RWPE2 (cell line): ENCODE data around the gene TSHZ3.

ENCODE experiments used
- ATAC-seq: fragments of 200-7000 bp; cut with Tn5 transposase; 3 replicates; pipeline ENCODE4 v1.9.1; 2021; ENCODE audit warnings: low read depth
- DNase-seq: peaks from one replicate; pipeline ENCODE4 v3.0.0-alpha.2; 2020; ENCODE audit warnings: low spot score
- H3K27ac ChIP-seq: fragments of 450-650 bp; 2 replicates; pipeline ENCODE4 v1.5.1; 2017; ENCODE audit warnings: mild to moderate bottlenecking; ENCODE audit not compliant: poor library complexity, severe bottlenecking
- H3K27me3 ChIP-seq: fragments of 250-450 bp; sonication (Bioruptor Pico); 2 replicates; pipeline ENCODE4 v1.5.1; 2021; ENCODE audit warnings: mild to moderate bottlenecking, moderate library complexity; ENCODE audit not compliant: insufficient read depth, poor library complexity, severe bottlenecking
- H3K36me3 ChIP-seq: fragments of 250-450 bp; sonication (Bioruptor Pico); 2 replicates; pipeline ENCODE4 v1.5.1; 2020; ENCODE audit warnings: low read depth, mild to moderate bottlenecking, moderate library complexity
- H3K4me1 ChIP-seq: fragments of 250-450 bp; sonication (Bioruptor Pico); 2 replicates; pipeline ENCODE4 v1.5.1; 2021; ENCODE audit warnings: mild to moderate bottlenecking, moderate library complexity; ENCODE audit not compliant: insufficient read depth, poor library complexity, severe bottlenecking
- H3K4me3 ChIP-seq: fragments of 250-450 bp; sonication (Bioruptor Pico); 2 replicates; pipeline ENCODE4 v1.5.1; 2021; ENCODE audit warnings: mild to moderate bottlenecking, moderate library complexity; ENCODE audit not compliant: severe bottlenecking
- H3K9me3 ChIP-seq: fragments of 250-450 bp; sonication (Bioruptor Pico); 2 replicates; pipeline ENCODE4 v1.5.1; 2021; ENCODE audit warnings: mild to moderate bottlenecking, moderate library complexity; ENCODE audit not compliant: severe bottlenecking
- CTCF ChIP-seq: fragments of 450-650 bp; IDR thresholded peaks from one replicate; pipeline ENCODE4 v1.5.1; 2017; ENCODE audit warnings: mild to moderate bottlenecking, moderate library complexity; ENCODE audit not compliant: poor library complexity, severe bottlenecking

Gene TSHZ3

GRCh38 chr19:31297991-31298390 is 51.2 kb downstream of the TSHZ3 start:
- no peaks in the 10 kb centered on the region for H3K36me3 ChIP-seq
- DNase-seq (no peak), ATAC-seq (no peak)
- H3K27ac ChIP-seq = no peak overlapping the region
- H3K4me1 ChIP-seq = no peaks in the 10 kb centered on the region
- no peaks in the 10 kb centered on the region for H3K27me3 ChIP-seq
- TF ChIP-seq CTCF = no peak
- no peaks in the 10 kb centered on the region for H3K9me3 ChIP-seq
- H3K4me3 ChIP-seq = no peak overlapping the region

- no peak for TF ChIP-seq CTCF
- Histone ChIP-seq H3K36me3 (no peaks in the 10 kb centered on the region), H3K4me3 (no peak overlapping the region), H3K9me3 (no peaks in the 10 kb centered on the region), H3K27ac (no peak overlapping the region), H3K4me1 (no peaks in the 10 kb centered on the region), H3K27me3 (no peaks in the 10 kb centered on the region)
- ATAC-seq (no peak), DNase-seq (no peak)
Measured at GRCh38 chr19:31296741-31297390, 52.4 kb downstream of the TSHZ3 start.

GRCh38 chr19:31294189-31294588 is 55.0 kb downstream of the TSHZ3 start:
- H3K9me3 ChIP-seq = no peaks in the 10 kb centered on the region
- TF ChIP-seq CTCF = no peak
- H3K4me1 ChIP-seq = no peaks in the 10 kb centered on the region
- no peaks in the 10 kb centered on the region for H3K36me3 ChIP-seq
- H3K4me3 ChIP-seq = no peak overlapping the region
- no peaks in the 10 kb centered on the region for H3K27me3 ChIP-seq
- no peak for ATAC-seq
- H3K27ac ChIP-seq = no peak overlapping the region
- DNase-seq = no peak

GRCh38 chr19:31292639-31293185 is 56.5 kb downstream of the TSHZ3 start:
- Histone ChIP-seq H3K36me3 (no peaks in the 10 kb centered on the region), H3K27me3 (no peaks in the 10 kb centered on the region), H3K4me1 (no peaks in the 10 kb centered on the region), H3K4me3 (no peak overlapping the region), H3K27ac (no peak overlapping the region), H3K9me3 (no peaks in the 10 kb centered on the region)
- no peak for ATAC-seq
- no peak for DNase-seq
- no peak for TF ChIP-seq CTCF

GRCh38 chr19:31290931-31291590 is 58.2 kb downstream of the TSHZ3 start:
- no peak for TF ChIP-seq CTCF
- H3K4me1 ChIP-seq = no peaks in the 10 kb centered on the region
- H3K27ac ChIP-seq = no peak overlapping the region
- H3K9me3 ChIP-seq = no peaks in the 10 kb centered on the region
- H3K27me3 ChIP-seq = no peaks in the 10 kb centered on the region
- DNase-seq (no peak), ATAC-seq (no peak)
- H3K4me3 ChIP-seq = no peak overlapping the region
- no peaks in the 10 kb centered on the region for H3K36me3 ChIP-seq
